Mucosa of descending colon (tissue), 3 donors: ENCODE results near the gene KSR1. TPM values are rescaled to one million over a fixed set of nuclear protein-coding genes. Genes with fewer than 3 reads are reported as not detected.

Experiments used
- ATAC-seq: fragments of 200-7000 bp; cut with Tn5 transposase; one replicate; pipeline ENCODE4 v1.9.1; 2020; ENCODE audit warnings: mild to moderate bottlenecking, moderate library complexity
- DNase-seq, 3 donors: peaks; one replicate each; pipeline ENCODE4 v3.0.0-alpha.2; 2020
- H3K36me3 ChIP-seq: fragments of 200-600 bp; one replicate; pipeline ENCODE4 v1.8.0; 2021; ENCODE audit warnings: low read depth, mild to moderate bottlenecking
- H3K4me1 ChIP-seq: fragments of 200-600 bp; one replicate; pipeline ENCODE4 v1.8.0; 2021; ENCODE audit warnings: low read depth, mild to moderate bottlenecking
- H3K4me3 ChIP-seq: fragments of 200-600 bp; one replicate; pipeline ENCODE4 v1.8.0; 2021; ENCODE audit warnings: mild to moderate bottlenecking
- H3K9me3 ChIP-seq: fragments of 200-600 bp; one replicate; pipeline ENCODE4 v1.8.0; 2021; ENCODE audit warnings: mild to moderate bottlenecking
- CTCF ChIP-seq: fragments of 200-600 bp; IDR thresholded peaks from one replicate; pipeline ENCODE4 v1.8.0; 2022; ENCODE audit warnings: antibody characterized with exemption, mild to moderate bottlenecking
- intact Hi-C, 2 donors: fragments of 100-400 bp; cut with DNase I in 1 of 2; cut with micrococcal nuclease in 1 of 2; formaldehyde crosslinking; loops; one replicate each; pipeline versions ENCODE4 v1.11.0 to v1.11.1; 2022; cut with DNase I, micrococcal nuclease
- total RNA-seq, 3 donors: library from RNA; stranded (reverse); fragmentation: NEBNext Ultra II Directional in 2 of 3; extraction: Animal tissue kit (Norgen Biotek cat#: 25700) in 2 of 3; gene quantifications; one replicate each; pipeline versions ENCODE4 v1.2.1 to v1.2.4, GENCODE V29; 2021 to 2023
- donor health status: DM: no; HTN: no; CAD: no; lungs with moderate emphysema.
- donor health status: DM: no; HTN: no; CAD: no.
- donor health status: DM: no; HTN: yes; CAD: no.

Gene KSR1
- total RNA-seq, 3 donors from 2014 or later = 20.5 to 50.4 (median 21.3) TPM

GRCh38 chr17:27438348-27438998 lies 17.8 kb upstream of the KSR1 start:
- Histone ChIP-seq H3K4me3 (no peak overlapping the region), H3K9me3 (no peaks in the 10 kb centered on the region), H3K36me3 (no peaks in the 10 kb centered on the region), H3K4me1 (no peaks in the 10 kb centered on the region)
- intact Hi-C loops = loop anchor here in 1 of 2 donors (10.0 kb wide), 1 partner anchor 84 kb away; no protein-coding TSS in a partner anchor
- DNase-seq = no peak
- no peak for TF ChIP-seq CTCF
- ATAC-seq = no peak

GRCh38 chr17:27439342-27439741 lies 16.9 kb upstream of the KSR1 start:
- no peak for TF ChIP-seq CTCF
- Histone ChIP-seq H3K4me3 (no peak overlapping the region), H3K4me1 (no peaks in the 10 kb centered on the region), H3K9me3 (no peaks in the 10 kb centered on the region), H3K36me3 (no peaks in the 10 kb centered on the region)
- no peak for DNase-seq
- intact Hi-C loops = loop anchor here in 1 of 2 donors (10.0 kb wide), 1 partner anchor 85 kb away; no protein-coding TSS in a partner anchor
- ATAC-seq = no peak

- H3K36me3 ChIP-seq = no peaks in the 10 kb centered on the region
- no peaks in the 10 kb centered on the region for H3K4me1 ChIP-seq
- no peak overlapping the region for H3K4me3 ChIP-seq
- intact Hi-C loops = loop anchor here in 1 of 2 donors (10.0 kb wide), 1 partner anchor 58 kb away; no protein-coding TSS in a partner anchor
- no peak for ATAC-seq
- DNase-seq = no peak
- no peaks in the 10 kb centered on the region for H3K9me3 ChIP-seq
- TF ChIP-seq CTCF = no peak
Measured at GRCh38 chr17:27442702-27443101, 13.5 kb upstream of the KSR1 start.

- intact Hi-C loops = loop anchor here in 1 of 2 donors (10.0 kb wide), 1 partner anchor 59 kb away; no protein-coding TSS in a partner anchor
- no peaks in the 10 kb centered on the region for H3K36me3 ChIP-seq
- no peaks in the 10 kb centered on the region for H3K9me3 ChIP-seq
- DNase-seq (no peak), ATAC-seq (no peak)
- H3K4me1 ChIP-seq = no peaks in the 10 kb centered on the region
- no peak for TF ChIP-seq CTCF
- H3K4me3 ChIP-seq = no peak overlapping the region
Measured at GRCh38 chr17:27443491-27443890, 12.8 kb upstream of the KSR1 start.

GRCh38 chr17:27445971-27446370 lies 10.3 kb upstream of the KSR1 start:
- no peak for TF ChIP-seq CTCF

More at GRCh38 chr17:27445971-27446370, 10.3 kb upstream of the KSR1 start:
- no peak for ATAC-seq
- intact Hi-C loops = loop anchor here in 1 of 2 donors (10.0 kb wide), 1 partner anchor 61 kb away; no protein-coding TSS in a partner anchor
- no peaks in the 10 kb centered on the region for H3K4me1 ChIP-seq
- DNase-seq = no peak
- no peak overlapping the region for H3K4me3 ChIP-seq
- no peaks in the 10 kb centered on the region for H3K9me3 ChIP-seq
- no peaks in the 10 kb centered on the region for H3K36me3 ChIP-seq
